HepG2 (cell line): Measurements from ENCODE around the gene CEP76. TPM values are rescaled to one million over a fixed set of nuclear protein-coding genes. Genes with fewer than 3 reads are reported as not detected.

ENCODE experiments used
- ATAC-seq: fragments of 200-7000 bp; cut with Tn5 transposase; 3 replicates; pipeline ENCODE4 v1.9.1; 2020; ENCODE audit warnings: mild to moderate bottlenecking, moderate library complexity
- BruUV-seq: library from RNA; stranded (reverse); fragments of 400-500 nt; replicated peaks from 2 replicates; lab custom pipeline; 2021; lab: Mats Ljungman, UMichigan
- CTCF ChIA-PET: fragments of 300-600 bp; formaldehyde crosslinking; extraction: SDS; loops from one replicate; lab custom pipeline; 2021; ENCODE audit warnings: low total read pairs, inconsistent platforms, low intra/inter-chr PET ratio; lab: Yijun Ruan, JAX
- POLR2A ChIA-PET: fragments of 350-600 bp; sonication (Branson Sonifier 250); formaldehyde crosslinking; loops from one replicate; lab custom pipeline; 2020; ENCODE audit warnings: antibody characterized with exemption, inconsistent platforms; lab: Yijun Ruan, JAX
- DNase-seq: peaks from one replicate; pipeline ENCODE4 v3.0.0-alpha.2; 2015; ENCODE audit warnings: low spot score
- FAIRE-seq: peaks from 3 replicates; lab custom pipeline; 2011; peaks lifted over from hg19 to GRCh38; lab: Jason Lieb, UNC
- H2AFZ ChIP-seq: one replicate; pipeline ENCODE4 v1.6.1; 2011; ENCODE audit warnings: low read length, inconsistent platforms
- H3K27ac ChIP-seq: fragments of 300-600 bp; 3 replicates; pipeline ENCODE4 v1.8.0; 2011; ENCODE audit warnings: mixed run types, mild to moderate bottlenecking, mixed read lengths, low read length, inconsistent platforms; ENCODE audit not compliant: insufficient read depth; ENCODE audit errors: extremely low read length
- H3K27me3 ChIP-seq, 2 experiments: fragments of 200-600 bp in 1 of 2; 2 replicates in 1 of 2; 3 replicates in 1 of 2; pipeline versions ENCODE4 v1.6.0 to v1.8.0; 2011; ENCODE audit warnings: low read length in 2 of 2, mild to moderate bottlenecking in 2 of 2, moderate library complexity in 2 of 2, inconsistent platforms in 1 of 2; ENCODE audit not compliant: insufficient read depth in 2 of 2, control insufficient read depth in 1 of 2
- H3K36me3 ChIP-seq, 2 experiments: fragments of 200-600 bp in 1 of 2; replicated peaks in 1 of 2; 2 replicates in 1 of 2; 3 replicates in 1 of 2; pipeline versions ENCODE4 v1.5.1 to v1.8.0; 2011; ENCODE audit warnings: low read length in 2 of 2, inconsistent platforms in 1 of 2; ENCODE audit not compliant: insufficient read depth in 2 of 2, control insufficient read depth in 1 of 2
- H3K4me1 ChIP-seq: 2 replicates; pipeline ENCODE4 v1.5.1; 2012; ENCODE audit warnings: low read length, inconsistent platforms; ENCODE audit not compliant: insufficient read depth
- H3K4me2 ChIP-seq: 2 replicates; pipeline ENCODE4 v1.6.0; 2011; ENCODE audit warnings: low read depth, low read length, inconsistent platforms
- H3K4me3 ChIP-seq, 3 experiments: fragments of 200-600 bp in 1 of 3; sonication (generic), shearing (Covaris generic) in 1 of 3; replicated peaks in 1 of 3; 2 replicates each; pipeline ENCODE4 v1.5.1; 2011 to 2016; ENCODE audit warnings: low read length in 3 of 3, inconsistent platforms in 2 of 3, low read depth in 2 of 3, mild to moderate bottlenecking in 2 of 3, control low read depth in 1 of 3, mixed read lengths in 1 of 3; ENCODE audit not compliant: insufficient read depth in 1 of 3
- H3K79me2 ChIP-seq: one replicate; pipeline ENCODE4 v1.6.1; 2011; ENCODE audit warnings: low read length, inconsistent platforms; ENCODE audit not compliant: insufficient read depth
- H3K9ac ChIP-seq: 2 replicates; pipeline ENCODE4 v1.6.0; 2011; ENCODE audit warnings: mild to moderate bottlenecking, low read depth, low read length, inconsistent platforms; ENCODE audit not compliant: insufficient read depth
- H3K9me3 ChIP-seq: 2 replicates; pipeline ENCODE4 v1.5.1; 2012; ENCODE audit warnings: mild to moderate bottlenecking, low read length
- H4K20me1 ChIP-seq: 2 replicates; pipeline ENCODE4 v1.6.0; 2011; ENCODE audit warnings: inconsistent platforms, mild to moderate bottlenecking, low read length, moderate library complexity; ENCODE audit not compliant: insufficient read depth
- FOXO4 ChIP-seq: sonication (generic); formaldehyde crosslinking; conservative IDR thresholded peaks from 2 replicates; pipeline ENCODE4 v1.8.1; 2023; ENCODE audit warnings: missing genetic modification reagents
- IRX3 ChIP-seq: sonication (generic); formaldehyde crosslinking; IDR thresholded peaks from 2 replicates; pipeline ENCODE4 v1.8.1; 2023; ENCODE audit warnings: mild to moderate bottlenecking, low read depth, missing genetic modification reagents, borderline replicate concordance
- PAWR ChIP-seq: sonication (generic); formaldehyde crosslinking; IDR thresholded peaks from 2 replicates; pipeline ENCODE4 v1.4.0; 2020; ENCODE audit warnings: missing genetic modification reagents, mild to moderate bottlenecking, borderline replicate concordance
- PPARG ChIP-seq: conservative IDR thresholded peaks from 2 replicates; pipeline ENCODE4 v1.6.1; 2016; ENCODE audit warnings: missing biosample characterization, missing genetic modification reagents
- RBM22 ChIP-seq: fragments of 200-400 bp; formaldehyde crosslinking; optimal IDR thresholded peaks from 2 replicates; pipeline ENCODE3; 2017; ENCODE audit warnings: mild to moderate bottlenecking, low read length, moderate library complexity
- RCOR2 ChIP-seq: IDR thresholded peaks from 2 replicates; pipeline ENCODE4 v1.6.1; 2016; ENCODE audit warnings: missing biosample characterization, missing genetic modification reagents
- SAFB2 ChIP-seq: sonication (generic); formaldehyde crosslinking; IDR thresholded peaks from 2 replicates; pipeline ENCODE4 v1.5.1; 2020; ENCODE audit warnings: missing genetic modification reagents, low read depth, mild to moderate bottlenecking, borderline replicate concordance
- SCMH1 ChIP-seq: sonication (generic); formaldehyde crosslinking; IDR thresholded peaks from 2 replicates; pipeline ENCODE4 v1.9.0; 2021; ENCODE audit warnings: missing genetic modification reagents, mild to moderate bottlenecking, borderline replicate concordance
- SOX13 ChIP-seq, 3 experiments: fragments of 450-650 bp in 1 of 3; sonication (generic) in 1 of 3; formaldehyde crosslinking in 1 of 3; IDR thresholded peaks in 2 of 3; conservative IDR thresholded peaks in 1 of 3; 2 replicates each; pipeline versions ENCODE4 v1.5.0 to v1.6.1; 2016 to 2020; ENCODE audit warnings: antibody characterized with exemption in 1 of 3, mild to moderate bottlenecking in 1 of 3, missing compliant biosample characterization in 1 of 3, missing genetic modification reagents in 1 of 3, moderate library complexity in 1 of 3
- TFAP4 ChIP-seq: sonication (generic); IDR thresholded peaks from 2 replicates; pipeline ENCODE4 v1.6.1; 2016; ENCODE audit warnings: low read depth, borderline replicate concordance
- THAP11 ChIP-seq: IDR thresholded peaks from 2 replicates; pipeline ENCODE4 v1.6.1; 2016; ENCODE audit warnings: missing biosample characterization, missing genetic modification reagents
- ZNF121 ChIP-seq: sonication (generic); formaldehyde crosslinking; IDR thresholded peaks from 2 replicates; pipeline ENCODE4 v1.5.0; 2020; ENCODE audit warnings: mild to moderate bottlenecking, missing genetic modification reagents
- ZNF235 ChIP-seq: sonication (generic); formaldehyde crosslinking; IDR thresholded peaks from 2 replicates; pipeline ENCODE4 v1.8.1; 2023; ENCODE audit warnings: mild to moderate bottlenecking, missing genetic modification reagents, borderline replicate concordance
- ZNF777 ChIP-seq: sonication (generic); formaldehyde crosslinking; IDR thresholded peaks from 2 replicates; pipeline ENCODE4 v1.4.0; 2020; ENCODE audit warnings: missing genetic modification reagents
- WGBS: methylation state at CpG from one replicate; pipeline ENCODE4 v1.1.6; 2017; ENCODE audit warnings: low lambda C conversion rate; 5-methylcytosine and 5-hydroxymethylcytosine counted together
- in situ Hi-C: cut with HindIII; loops from 2 replicates; pipeline ENCODE4 v1.10.0; 2017; ENCODE audit warnings: low pct_unique_long_range_greater_than_20kb; ENCODE audit not compliant: extremely low pct_ligation_motif_present
- intact Hi-C: fragments of 100-400 bp; cut with micrococcal nuclease; formaldehyde crosslinking; loops from one replicate; pipeline ENCODE4 v1.10.0; 2022; ENCODE audit not compliant: unreplicated experiment
- polyA plus RNA-seq, 8 experiments: library from polyadenylated mRNA; depleted of rRNA in 3 of 8; stranded (reverse) in 7 of 8; unstranded in 1 of 8; fragments of >200 nt; fragmentation: Illumina TruSeq in 4 of 8; extraction: Trizol in 4 of 8; gene quantifications; 2 replicates each; pipeline versions ENCODE4 v1.2.1 to v1.2.3, GENCODE V29; 2011 to 2016; ENCODE audit warnings: low read depth in 4 of 8, missing spikeins in 1 of 8, mixed read lengths in 1 of 8; ENCODE audit not compliant: insufficient read depth in 1 of 8
- total RNA-seq, 5 experiments: library from RNA; depleted of rRNA; stranded (reverse); fragments of >200 nt; fragmentation: Illumina TruSeq; extraction: Trizol; gene quantifications; 2 replicates each; pipeline ENCODE4 v1.2.3, GENCODE V29; 2016; ENCODE audit warnings: low read depth in 1 of 5

CEP76 gene
- total and polyA plus RNA-seq, 2 of the 13 experiments (the other 11 are each of a cell fraction or from before 2014, with no cell fraction given): 13.9 to 15.1 TPM

GRCh38 chr18:12654971-12655370 lies 47.6 kb downstream of the CEP76 start:
- DNase-seq: no peak
- CTCF ChIA-PET: no interaction called here
- Histone ChIP-seq H4K20me1 (no peaks in the 10 kb centered on the region), H3K36me3 (no peaks in the 10 kb centered on the region), H3K9ac (no peak overlapping the region), H3K9me3 (no peaks in the 10 kb centered on the region), H3K4me1 (peaks cover 24% of the 10 kb centered on the region), H3K79me2 (peaks cover 16% of the 10 kb centered on the region)
- POLR2A ChIA-PET: no interaction called here
- intact Hi-C loops (loop anchor here (5.0 kb wide), 3 partner anchors 193 to 373 kb away; no protein-coding TSS in a partner anchor), in situ Hi-C loops (loop anchor here (5.0 kb wide), 2 partner anchors 113 to 263 kb away; no protein-coding TSS in a partner anchor)
- no peak for FAIRE-seq
- no peak for ATAC-seq
- peak; percentile 67 for TF ChIP-seq ZNF121
- no peak for TF ChIP-seq THAP11 (CRISPR knock-in tag)
- TF ChIP-seq, all 625 proteins: peak for 1
- no TSS peak for BruUV-seq
- H2AFZ ChIP-seq: no peak overlapping the region
- no peak overlapping the region for H3K4me3 ChIP-seq
- no peaks in the 10 kb centered on the region for H3K27me3 ChIP-seq
- H3K27ac ChIP-seq: no peak overlapping the region
- WGBS: 97% methylated on average over 1 of the region's 1 CpG
- no peak overlapping the region for H3K4me2 ChIP-seq

GRCh38 chr18:12652861-12653401 lies 49.6 kb downstream of the CEP76 start:
- WGBS: 45% methylated on average over 3 of the region's 3 CpGs
- ATAC-seq (no peak), DNase-seq (peak; percentile 40), FAIRE-seq (no peak)
- no peak overlapping the region for H2AFZ ChIP-seq
- H3K9me3 ChIP-seq: no peaks in the 10 kb centered on the region
- no TSS peak for BruUV-seq
- peaks cover 0 to 4% of the 10 kb centered on the region in 2 experiments; a peak in 1 of 5 replicates for H3K36me3 ChIP-seq
- no peak overlapping the region for H3K4me3 ChIP-seq
- H3K4me2 ChIP-seq: no peak overlapping the region
- H3K4me1 ChIP-seq: peaks cover 24% of the 10 kb centered on the region
- H3K27me3 ChIP-seq: no peaks in the 10 kb centered on the region
- H3K9ac ChIP-seq: no peak overlapping the region
- peaks cover 25% of the 10 kb centered on the region for H3K79me2 ChIP-seq
- in situ Hi-C loops: no loop called here
- no peaks in the 10 kb centered on the region for H4K20me1 ChIP-seq
- no peak overlapping the region for H3K27ac ChIP-seq
- intact Hi-C loops: no loop called here
- POLR2A ChIA-PET: interaction anchor here (1.0 kb wide), 1 partner anchor 13 kb away, joined by 3 read pairs; no protein-coding TSS in a partner anchor
- CTCF ChIA-PET: no interaction called here
- TF ChIP-seq IRX3 (no peak), SCMH1 (CRISPR knock-in tag) (no peak), TFAP4 (no peak), SOX13 (IDR thresholded peaks at IDR 0.05) (no peak), SOX13 (CRISPR knock-in tag; conservative IDR thresholded peaks at IDR 0.05 in 1 of 2, IDR thresholded peaks at IDR 0.05 in 1 of 2) (0 out of 4 replicates have a peak, but pooled peaks of 1 of the 2 experiments have one; percentile 9), ZNF235 (CRISPR knock-in tag) (no peak), SAFB2 (no peak), PPARG (CRISPR knock-in tag) (peak; percentile 85), PAWR (CRISPR knock-in tag) (no peak), FOXO4 (CRISPR knock-in tag) (no peak), ZNF777 (no peak), RBM22 (no peak), RCOR2 (CRISPR knock-in tag) (no peak)
